OCI-LY3 (cell line): ENCODE measurements around the gene KIF6.

Experiments used
- H2AFZ ChIP-seq: fragments of 200-600, 300-600 bp; shearing (Covaris generic); 2 replicates; pipeline ENCODE4 v1.6.0; 2014; ENCODE audit warnings: antibody characterized with exemption, low read depth, low read length
- H3K27ac ChIP-seq: fragments of 200-600, 300-600 bp; sonication (generic); 2 replicates; pipeline ENCODE4 v1.5.1; 2014; ENCODE audit warnings: mild to moderate bottlenecking, low read length, moderate library complexity, mixed read lengths
- H3K27me3 ChIP-seq: fragments of 200-600, 300-600 bp; sonication (generic); 2 replicates; pipeline ENCODE4 v1.6.1; 2014; ENCODE audit warnings: low read depth, low read length, mixed read lengths
- H3K36me3 ChIP-seq: fragments of 200-600, 300-600 bp; sonication (generic); replicated peaks from 2 replicates; pipeline ENCODE3; 2014; ENCODE audit warnings: low read depth, low read length, mixed read lengths
- H3K4me1 ChIP-seq: fragments of 300-600, 200-600 bp; sonication (generic); 2 replicates; pipeline ENCODE4 v1.6.1; 2014; ENCODE audit warnings: low read length, mixed read lengths
- H3K4me2 ChIP-seq: fragments of 200-600, 300-600 bp; sonication (generic); 2 replicates; pipeline ENCODE4 v1.6.1; 2014; ENCODE audit warnings: low read length, mixed read lengths
- H3K4me3 ChIP-seq: fragments of 300-600, 200-600 bp; sonication (generic); 2 replicates; pipeline ENCODE4 v1.5.1; 2014; ENCODE audit warnings: antibody characterized with exemption, mild to moderate bottlenecking, low read length, moderate library complexity
- H3K79me2 ChIP-seq: fragments of 300-600, 200-600 bp; shearing (Covaris generic); 2 replicates; pipeline ENCODE4 v1.6.1; 2014; ENCODE audit warnings: mild to moderate bottlenecking, low read length, mixed read lengths
- H3K9ac ChIP-seq: fragments of 300-600, 200-600 bp; shearing (Covaris generic); 2 replicates; pipeline ENCODE4 v1.6.0; 2014; ENCODE audit warnings: mild to moderate bottlenecking, low read length, moderate library complexity
- H3K9me3 ChIP-seq: fragments of 200-600, 300-600 bp; shearing (Covaris generic); 2 replicates; pipeline ENCODE4 v1.6.1; 2014; ENCODE audit warnings: low read length, mixed read lengths; ENCODE audit not compliant: insufficient read depth
- H4K20me1 ChIP-seq: fragments of 200-600, 300-600 bp; sonication (generic); 2 replicates; pipeline ENCODE4 v1.6.1; 2016; ENCODE audit warnings: low read length, mixed read lengths; ENCODE audit not compliant: insufficient read depth
- EZH2phosphoT487 ChIP-seq: fragments of 200-600 bp; shearing (Covaris generic); IDR thresholded peaks from 2 replicates; pipeline ENCODE4 v1.6.1; 2018; ENCODE audit warnings: antibody characterized with exemption, mixed run types, low read depth
- TF ChIP-seq, protein P1 (sequence below): fragments of 200-600, 300-600 bp; sonication (generic); IDR thresholded peaks from 2 replicates; pipeline ENCODE4 v1.5.1; 2014; ENCODE audit warnings: antibody characterized with exemption, low read length, low read depth

The KIF6 gene

DNA sequence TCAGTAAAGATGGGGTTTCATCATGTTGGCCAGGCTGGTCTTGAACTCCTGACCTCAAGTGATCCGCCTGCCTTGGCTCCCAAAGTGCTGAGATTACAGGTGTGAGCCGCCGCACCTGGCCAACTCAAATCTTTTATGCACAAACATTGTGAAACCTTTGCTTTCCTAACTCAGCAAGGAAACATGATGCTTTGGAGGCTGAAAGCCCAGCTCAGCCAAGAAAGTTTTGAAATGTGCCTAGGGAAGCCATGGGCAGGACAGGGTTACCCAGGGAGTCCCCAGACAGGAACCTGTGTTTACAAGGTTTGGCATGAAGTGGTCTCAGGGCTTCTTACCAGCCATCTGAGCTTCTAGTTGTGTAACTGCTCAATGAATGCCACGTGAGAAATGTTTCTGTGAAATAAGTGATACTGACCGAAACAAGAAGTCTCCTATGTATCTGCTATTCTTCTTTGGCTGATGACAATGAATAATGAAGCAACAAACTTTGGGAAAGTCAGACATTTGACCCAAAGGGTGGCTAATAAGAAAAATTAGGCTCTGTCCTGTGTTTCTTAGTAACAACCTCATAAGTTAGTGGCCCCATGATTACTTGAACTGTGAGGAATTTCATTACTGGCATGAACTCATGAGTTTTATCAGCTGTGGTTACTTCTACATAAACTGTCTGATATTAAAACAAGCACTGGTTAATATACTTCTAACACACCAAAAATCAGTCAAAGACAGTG lies 163.5 kb downstream of the KIF6 start:
- Histone ChIP-seq H4K20me1 (no peaks in the 10 kb centered on the region), H3K9ac (no peak overlapping the region), H3K27me3 (no peaks in the 10 kb centered on the region), H3K4me3 (no peak overlapping the region), H3K4me2 (no peak overlapping the region), H2AFZ (no peak overlapping the region), H3K4me1 (peaks cover 20% of the 10 kb centered on the region), H3K9me3 (no peaks in the 10 kb centered on the region), H3K36me3 (no peaks in the 10 kb centered on the region), H3K79me2 (no peaks in the 10 kb centered on the region), H3K27ac (no peak overlapping the region)
- TF ChIP-seq EZH2phosphoT487 = no peak
- TF ChIP-seq, protein P1, sequence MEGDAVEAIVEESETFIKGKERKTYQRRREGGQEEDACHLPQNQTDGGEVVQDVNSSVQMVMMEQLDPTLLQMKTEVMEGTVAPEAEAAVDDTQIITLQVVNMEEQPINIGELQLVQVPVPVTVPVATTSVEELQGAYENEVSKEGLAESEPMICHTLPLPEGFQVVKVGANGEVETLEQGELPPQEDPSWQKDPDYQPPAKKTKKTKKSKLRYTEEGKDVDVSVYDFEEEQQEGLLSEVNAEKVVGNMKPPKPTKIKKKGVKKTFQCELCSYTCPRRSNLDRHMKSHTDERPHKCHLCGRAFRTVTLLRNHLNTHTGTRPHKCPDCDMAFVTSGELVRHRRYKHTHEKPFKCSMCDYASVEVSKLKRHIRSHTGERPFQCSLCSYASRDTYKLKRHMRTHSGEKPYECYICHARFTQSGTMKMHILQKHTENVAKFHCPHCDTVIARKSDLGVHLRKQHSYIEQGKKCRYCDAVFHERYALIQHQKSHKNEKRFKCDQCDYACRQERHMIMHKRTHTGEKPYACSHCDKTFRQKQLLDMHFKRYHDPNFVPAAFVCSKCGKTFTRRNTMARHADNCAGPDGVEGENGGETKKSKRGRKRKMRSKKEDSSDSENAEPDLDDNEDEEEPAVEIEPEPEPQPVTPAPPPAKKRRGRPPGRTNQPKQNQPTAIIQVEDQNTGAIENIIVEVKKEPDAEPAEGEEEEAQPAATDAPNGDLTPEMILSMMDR = no peak

DNA sequence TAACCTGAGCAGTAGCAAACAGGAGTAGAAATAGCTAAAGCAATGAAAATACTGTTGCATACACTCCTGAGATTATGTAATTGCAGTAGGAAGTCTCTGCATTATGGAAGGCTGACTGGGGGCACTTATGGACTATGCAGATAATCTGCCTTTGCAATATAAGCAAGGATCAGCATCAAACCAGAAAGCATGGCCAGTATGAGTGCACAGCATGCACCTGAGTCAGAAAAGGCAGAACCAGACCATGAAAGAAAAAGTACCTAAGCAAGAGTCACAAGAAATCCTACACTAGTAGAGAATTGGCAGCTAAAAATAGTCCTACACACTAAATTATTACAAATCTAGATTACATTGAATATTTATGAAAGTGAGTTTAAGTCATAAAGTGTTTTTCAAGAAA lies 164.3 kb downstream of the KIF6 start:
- Histone ChIP-seq H3K27ac (no peak overlapping the region), H3K9me3 (no peaks in the 10 kb centered on the region), H3K79me2 (no peaks in the 10 kb centered on the region), H4K20me1 (no peaks in the 10 kb centered on the region), H3K36me3 (no peaks in the 10 kb centered on the region), H3K4me1 (peaks cover 20% of the 10 kb centered on the region), H2AFZ (no peak overlapping the region), H3K9ac (no peak overlapping the region), H3K4me3 (no peak overlapping the region), H3K4me2 (no peak overlapping the region), H3K27me3 (no peaks in the 10 kb centered on the region)
- TF ChIP-seq, protein P1 = no peak

DNA sequence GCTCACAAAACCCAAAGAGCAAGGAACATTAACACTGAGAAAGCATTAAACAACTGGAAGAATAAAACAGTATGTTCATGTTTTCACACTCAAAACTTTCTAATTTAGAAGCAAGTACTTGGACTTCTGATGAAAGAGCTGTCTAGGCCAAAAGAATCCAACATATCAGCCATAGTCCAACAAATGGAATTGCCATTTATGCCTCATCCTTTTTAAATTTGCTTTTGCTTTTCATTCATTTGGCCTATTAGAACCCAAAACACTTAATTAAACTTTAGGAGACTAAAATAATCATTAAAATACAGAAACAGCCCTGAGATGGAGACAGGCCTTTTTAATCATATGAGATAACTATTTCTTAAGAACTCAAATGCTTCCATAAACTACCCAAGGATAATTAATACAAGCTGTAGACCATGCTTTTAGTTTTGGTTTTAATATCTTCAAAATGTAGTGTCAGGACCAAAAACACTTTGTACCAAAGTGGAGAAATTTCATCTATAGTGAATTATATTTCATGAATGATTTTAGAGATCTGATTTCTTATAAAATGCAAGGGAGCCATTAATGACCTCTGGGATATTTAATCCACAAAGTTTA lies 166.5 kb downstream of the KIF6 start:
- no peak overlapping the region for H3K27ac ChIP-seq
- H3K27me3 ChIP-seq = no peaks in the 10 kb centered on the region
- H3K79me2 ChIP-seq = no peaks in the 10 kb centered on the region
- peaks cover 17% of the 10 kb centered on the region for H3K4me1 ChIP-seq
- H2AFZ ChIP-seq = no peak overlapping the region
- H3K9me3 ChIP-seq = no peaks in the 10 kb centered on the region
- TF ChIP-seq EZH2phosphoT487 = no peak
- TF ChIP-seq, protein P1 = no peak
- no peak overlapping the region for H3K4me3 ChIP-seq
- H3K36me3 ChIP-seq = no peaks in the 10 kb centered on the region
- H3K4me2 ChIP-seq = no peak overlapping the region
- H3K9ac ChIP-seq = no peak overlapping the region
- H4K20me1 ChIP-seq = no peaks in the 10 kb centered on the region

DNA sequence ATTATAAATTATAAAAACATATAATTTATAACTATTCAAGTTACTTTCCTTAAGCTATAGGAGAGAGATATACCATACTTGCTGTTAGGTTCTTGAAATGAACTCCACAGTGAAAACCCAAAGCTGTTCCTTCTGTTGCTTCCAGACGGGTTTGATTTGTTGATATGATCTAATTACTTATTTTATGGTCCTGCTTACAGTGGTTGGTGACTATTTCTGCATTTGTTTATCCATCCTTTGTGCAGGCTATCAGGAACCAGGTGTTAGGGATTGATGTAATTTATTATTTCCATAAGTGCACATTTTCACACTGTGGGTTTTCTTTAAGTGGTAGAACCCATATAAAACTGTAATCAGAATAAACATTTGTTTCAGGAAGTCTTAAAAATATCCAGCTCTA lies 167.1 kb downstream of the KIF6 start:
- Histone ChIP-seq H3K36me3 (no peaks in the 10 kb centered on the region), H3K79me2 (no peaks in the 10 kb centered on the region), H3K27ac (no peak overlapping the region), H3K9me3 (no peaks in the 10 kb centered on the region), H4K20me1 (no peaks in the 10 kb centered on the region), H3K27me3 (no peaks in the 10 kb centered on the region), H3K4me1 (peaks cover 15% of the 10 kb centered on the region), H3K4me2 (no peak overlapping the region), H3K9ac (no peak overlapping the region), H3K4me3 (no peak overlapping the region), H2AFZ (no peak overlapping the region)
- TF ChIP-seq, protein P1 = no peak
- TF ChIP-seq EZH2phosphoT487 = no peak
